ENCODE results near the gene CNGA3.

The CNGA3 gene

DNA sequence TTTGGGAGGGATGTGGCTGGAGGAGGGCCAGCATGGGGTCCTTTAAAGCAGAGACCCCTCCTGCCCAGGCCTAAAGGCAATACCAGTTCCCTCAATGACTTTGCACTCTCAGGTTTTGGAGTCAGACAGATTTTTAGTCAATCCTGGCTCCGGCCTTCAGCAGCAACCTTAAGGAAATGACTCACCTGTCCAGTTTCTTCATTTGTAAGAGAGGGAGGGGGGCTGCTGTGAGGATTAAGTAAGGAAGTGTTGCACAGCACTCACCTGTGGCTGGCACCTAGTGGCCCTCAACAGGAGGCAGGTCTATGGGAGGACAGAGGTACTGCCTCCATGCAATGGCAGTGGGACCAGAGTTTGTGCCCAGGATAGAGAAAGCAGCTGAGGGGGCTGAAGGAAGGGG, 13.7 kb downstream of the CNGA3 start:
- Histone ChIP-seq H3K9me3 (replicated peaks; ENCODE audit: low read length) (no peaks in the 10 kb centered on the region), H3K36me3 (ENCODE audit: insufficient read depth, low read length) (no peaks in the 10 kb centered on the region), H3K9ac (ENCODE audit: low read depth, low read length) (no peak overlapping the region), H3K4me3 (ENCODE audit: low read length) (no peak overlapping the region), H3K27me3 (ENCODE audit: control insufficient read depth, insufficient read depth, low read length) (peaks cover 11% of the 10 kb centered on the region), H3K4me2 (ENCODE audit: low read length) (no peak overlapping the region), H3K4me1 (ENCODE audit: control insufficient read depth, insufficient read depth, low read length) (no peaks in the 10 kb centered on the region)

DNA sequence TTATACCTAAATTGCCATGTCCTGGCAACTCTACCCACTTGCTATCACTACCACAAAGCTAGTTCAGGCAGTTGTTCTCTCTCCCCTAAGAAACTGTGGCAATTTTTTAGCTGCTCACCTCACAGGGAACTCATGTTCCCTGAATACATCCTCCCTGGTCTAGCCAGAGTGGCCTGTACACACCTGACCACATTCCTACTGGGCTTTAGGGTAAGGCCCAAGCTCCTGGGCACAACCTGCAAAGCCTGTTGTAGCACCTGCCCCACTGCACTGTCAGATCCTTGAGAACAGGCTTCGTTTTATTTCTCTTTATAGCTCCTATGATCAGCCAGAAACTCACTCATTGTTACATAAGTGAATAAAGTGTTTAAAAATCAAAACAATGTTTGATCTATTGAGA, 21.5 kb downstream of the CNGA3 start:
- Histone ChIP-seq H3K4me2 (ENCODE audit: low read length) (no peak overlapping the region), H3K4me3 (ENCODE audit: low read length) (no peak overlapping the region), H3K9ac (ENCODE audit: low read depth, low read length) (no peak overlapping the region), H3K36me3 (ENCODE audit: insufficient read depth, low read length) (no peaks in the 10 kb centered on the region), H3K9me3 (replicated peaks; ENCODE audit: low read length) (peaks cover 4% of the 10 kb centered on the region), H3K27me3 (ENCODE audit: control insufficient read depth, insufficient read depth, low read length) (peaks cover 15% of the 10 kb centered on the region), H3K4me1 (ENCODE audit: control insufficient read depth, insufficient read depth, low read length) (no peaks in the 10 kb centered on the region)

DNA sequence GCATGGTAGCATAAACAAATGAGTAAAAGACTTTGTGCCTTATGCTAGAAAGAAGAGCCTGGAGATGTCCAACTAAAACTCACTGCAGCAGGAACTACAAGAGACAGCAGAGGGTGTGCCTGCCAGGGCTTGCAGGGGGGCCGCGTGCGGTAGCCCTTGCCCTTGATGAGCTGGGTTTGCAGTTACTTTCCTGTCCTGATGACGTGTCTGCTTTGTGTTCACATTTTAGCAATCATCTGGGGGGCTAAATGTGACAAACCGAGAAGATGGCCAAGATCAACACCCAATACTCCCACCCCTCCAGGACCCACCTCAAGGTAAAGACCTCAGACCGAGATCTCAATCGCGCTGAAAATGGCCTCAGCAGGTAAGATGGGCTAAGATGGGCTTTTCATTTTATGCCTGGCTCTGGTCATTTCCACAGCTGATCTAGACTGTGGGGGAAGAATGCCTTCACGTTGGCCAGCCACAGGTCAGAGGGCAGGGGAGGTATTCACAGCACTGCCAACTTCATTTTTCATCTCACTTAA, 23.5 kb downstream of the CNGA3 start:
- Histone ChIP-seq H3K4me2 (ENCODE audit: low read length) (no peak overlapping the region), H3K27me3 (ENCODE audit: control insufficient read depth, insufficient read depth, low read length) (peaks cover 29% of the 10 kb centered on the region), H3K4me3 (ENCODE audit: low read length) (no peak overlapping the region), H3K36me3 (ENCODE audit: insufficient read depth, low read length) (no peaks in the 10 kb centered on the region), H3K4me1 (ENCODE audit: control insufficient read depth, insufficient read depth, low read length) (no peaks in the 10 kb centered on the region), H3K9me3 (replicated peaks; ENCODE audit: low read length) (peaks cover 4% of the 10 kb centered on the region), H3K9ac (ENCODE audit: low read depth, low read length) (no peak overlapping the region)

DNA sequence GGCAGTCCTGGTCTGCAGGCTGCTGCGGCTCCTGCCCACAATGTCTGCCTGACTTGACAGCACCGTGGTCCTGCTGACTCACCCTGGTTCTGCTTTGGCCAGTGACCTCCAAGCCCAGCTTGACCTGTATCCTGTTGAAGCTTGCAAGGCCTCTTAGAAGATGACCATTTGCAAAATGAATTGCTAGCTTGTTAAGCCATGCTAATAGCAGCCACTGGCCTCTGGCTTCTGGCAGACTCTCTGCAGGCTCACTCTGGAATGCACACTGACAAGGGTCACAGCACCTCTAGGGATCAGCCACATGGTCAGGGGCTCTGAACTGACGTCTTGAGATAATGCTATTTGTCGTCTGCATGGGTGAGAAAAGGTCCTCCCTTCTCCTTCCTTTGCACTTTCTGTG, 25.9 kb downstream of the CNGA3 start:
- peaks cover 4% of the 10 kb centered on the region for H3K9me3 ChIP-seq (replicated peaks; ENCODE audit: low read length)
- no peak overlapping the region for H3K4me2 ChIP-seq (ENCODE audit: low read length)
- H3K9ac ChIP-seq (ENCODE audit: low read depth, low read length) = no peak overlapping the region
- H3K36me3 ChIP-seq (ENCODE audit: insufficient read depth, low read length) = no peaks in the 10 kb centered on the region
- H3K27me3 ChIP-seq (ENCODE audit: control insufficient read depth, insufficient read depth, low read length) = peaks cover 37% of the 10 kb centered on the region
- no peak overlapping the region for H3K4me3 ChIP-seq (ENCODE audit: low read length)
- H3K4me1 ChIP-seq (ENCODE audit: control insufficient read depth, insufficient read depth, low read length) = no peaks in the 10 kb centered on the region

DNA sequence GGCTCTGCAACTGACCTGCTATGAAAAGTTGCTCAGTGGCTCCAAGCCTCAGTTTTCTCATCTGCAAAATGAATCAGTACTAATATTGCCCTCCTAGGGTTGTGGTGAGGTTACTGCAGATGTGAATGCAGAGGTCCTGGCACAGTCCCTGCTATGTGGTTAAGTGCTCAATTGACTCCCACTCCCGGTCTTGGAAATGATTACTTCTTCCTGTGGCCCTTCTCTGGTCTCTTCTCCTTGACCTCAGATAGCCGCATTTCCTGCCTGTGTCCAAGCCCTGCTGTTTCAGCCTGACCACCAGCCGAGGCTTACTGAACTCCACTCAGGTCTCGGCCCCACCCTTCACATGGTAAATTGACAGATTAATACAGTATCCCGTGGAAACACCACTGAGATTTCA, 26.3 kb downstream of the CNGA3 start:
- H3K4me2 ChIP-seq (ENCODE audit: low read length) = no peak overlapping the region
- no peak overlapping the region for H3K4me3 ChIP-seq (ENCODE audit: low read length)
- H3K9ac ChIP-seq (ENCODE audit: low read depth, low read length) = no peak overlapping the region
- no peaks in the 10 kb centered on the region for H3K36me3 ChIP-seq (ENCODE audit: insufficient read depth, low read length)
- H3K4me1 ChIP-seq (ENCODE audit: control insufficient read depth, insufficient read depth, low read length) = no peaks in the 10 kb centered on the region
- H3K9me3 ChIP-seq (replicated peaks; ENCODE audit: low read length) = peaks cover 4% of the 10 kb centered on the region
- H3K27me3 ChIP-seq (ENCODE audit: control insufficient read depth, insufficient read depth, low read length) = peaks cover 42% of the 10 kb centered on the region

DNA sequence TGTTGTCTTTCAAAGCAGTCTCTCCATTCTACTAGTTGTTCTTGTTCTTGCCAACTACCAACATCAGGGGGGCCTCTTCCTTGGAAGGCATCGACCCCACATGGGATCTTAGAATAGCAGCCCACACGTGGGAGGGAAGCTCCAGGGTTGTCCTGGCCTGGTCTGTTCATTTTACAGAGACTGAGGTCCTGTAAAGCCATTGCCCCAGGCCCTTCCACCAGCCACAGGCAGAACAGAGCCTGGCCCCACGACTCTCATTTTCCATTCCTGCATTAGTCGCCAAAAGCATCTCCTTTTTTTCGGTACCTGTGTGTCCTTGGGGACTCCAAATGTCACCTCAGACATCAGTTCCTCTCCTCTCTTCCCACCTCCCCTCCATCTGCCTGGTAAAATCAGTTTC, 28.0 kb downstream of the CNGA3 start:
- H3K27me3 ChIP-seq (ENCODE audit: control insufficient read depth, insufficient read depth, low read length) = peaks cover 51% of the 10 kb centered on the region
- no peaks in the 10 kb centered on the region for H3K9me3 ChIP-seq (replicated peaks; ENCODE audit: low read length)
- H3K4me3 ChIP-seq (ENCODE audit: low read length) = no peak overlapping the region
- peaks cover 7% of the 10 kb centered on the region for H3K4me1 ChIP-seq (ENCODE audit: control insufficient read depth, insufficient read depth, low read length)
- H3K9ac ChIP-seq (ENCODE audit: low read depth, low read length) = no peak overlapping the region
- H3K36me3 ChIP-seq (ENCODE audit: insufficient read depth, low read length) = no peaks in the 10 kb centered on the region
- no peak overlapping the region for H3K4me2 ChIP-seq (ENCODE audit: low read length)

DNA sequence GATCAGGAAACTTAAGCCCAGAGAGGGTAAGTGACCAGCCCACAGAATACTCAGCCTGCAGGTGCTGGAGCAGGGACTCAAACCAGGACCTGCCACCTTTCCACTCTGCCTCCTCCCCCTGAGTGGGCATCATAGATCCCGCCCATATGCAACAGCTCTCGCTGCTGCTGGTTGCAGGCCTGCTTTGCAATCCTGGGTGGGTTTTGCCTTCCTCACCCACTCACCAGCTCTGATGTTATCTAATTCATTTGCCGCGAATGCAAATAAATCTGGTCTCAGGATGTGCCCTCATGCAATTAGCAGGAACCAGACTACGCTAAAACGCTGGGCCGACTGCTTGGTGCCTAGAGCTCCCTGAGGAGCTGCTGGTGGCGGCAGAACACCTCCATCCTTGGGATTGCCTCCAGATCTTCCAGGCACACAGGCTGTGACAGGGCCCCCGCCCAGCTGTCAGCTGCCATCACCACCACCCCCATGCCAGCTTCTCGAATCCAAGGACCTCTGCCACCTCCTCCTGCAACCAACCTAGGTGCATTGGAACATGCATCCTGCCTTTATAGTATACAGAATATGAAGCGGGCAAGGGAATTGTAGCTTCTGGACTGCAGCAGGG, 28.8 kb downstream of the CNGA3 start:
- Histone ChIP-seq H3K9me3 (replicated peaks; ENCODE audit: low read length) (no peaks in the 10 kb centered on the region), H3K27me3 (ENCODE audit: control insufficient read depth, insufficient read depth, low read length) (peaks cover 55% of the 10 kb centered on the region)

DNA sequence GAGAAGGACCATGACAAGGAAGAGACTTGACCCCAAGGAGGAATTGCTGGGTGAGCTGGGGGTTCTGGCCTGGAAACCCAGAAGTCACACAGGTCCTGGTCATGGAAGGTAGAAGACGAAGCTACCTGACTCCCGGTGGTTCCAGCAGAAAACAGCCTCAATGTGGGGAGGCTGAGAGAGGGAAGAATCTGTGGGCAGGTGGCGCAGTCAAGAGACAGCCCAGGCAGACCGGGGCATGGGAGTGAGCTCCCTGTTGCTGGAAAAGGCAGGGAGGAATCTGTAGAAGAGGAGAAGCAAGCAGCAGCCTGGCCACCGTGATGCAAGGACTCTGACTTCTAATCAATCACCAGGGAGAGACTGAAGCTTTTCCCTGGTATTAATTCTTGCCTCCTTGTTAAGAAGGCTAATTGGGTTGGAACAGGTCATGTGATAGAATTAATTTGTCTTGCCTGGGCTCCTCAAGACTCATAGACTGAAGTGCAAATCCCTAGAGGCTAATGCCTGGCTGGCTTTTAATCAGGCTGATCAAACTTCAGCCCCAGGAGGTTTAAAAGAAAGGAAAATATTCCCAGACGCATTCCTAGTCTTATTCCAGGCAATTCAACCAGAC, 30.1 kb downstream of the CNGA3 start:
- Histone ChIP-seq H3K9ac (ENCODE audit: low read depth, low read length) (no peak overlapping the region), H3K4me2 (ENCODE audit: low read length) (no peak overlapping the region), H3K9me3 (replicated peaks; ENCODE audit: low read length) (no peaks in the 10 kb centered on the region), H3K27me3 (ENCODE audit: control insufficient read depth, insufficient read depth, low read length) (peaks cover 57% of the 10 kb centered on the region), H3K36me3 (ENCODE audit: insufficient read depth, low read length) (no peaks in the 10 kb centered on the region), H3K4me1 (ENCODE audit: control insufficient read depth, insufficient read depth, low read length) (peaks cover 10% of the 10 kb centered on the region), H3K4me3 (ENCODE audit: low read length) (no peak overlapping the region)

More for the DNA sequence above, 28.8 kb downstream of the CNGA3 start:
- Histone ChIP-seq H3K36me3 (ENCODE audit: insufficient read depth, low read length) (no peaks in the 10 kb centered on the region), H3K4me3 (ENCODE audit: low read length) (no peak overlapping the region), H3K4me1 (ENCODE audit: control insufficient read depth, insufficient read depth, low read length) (peaks cover 10% of the 10 kb centered on the region), H3K4me2 (ENCODE audit: low read length) (no peak overlapping the region), H3K9ac (ENCODE audit: low read depth, low read length) (no peak overlapping the region)

DNA sequence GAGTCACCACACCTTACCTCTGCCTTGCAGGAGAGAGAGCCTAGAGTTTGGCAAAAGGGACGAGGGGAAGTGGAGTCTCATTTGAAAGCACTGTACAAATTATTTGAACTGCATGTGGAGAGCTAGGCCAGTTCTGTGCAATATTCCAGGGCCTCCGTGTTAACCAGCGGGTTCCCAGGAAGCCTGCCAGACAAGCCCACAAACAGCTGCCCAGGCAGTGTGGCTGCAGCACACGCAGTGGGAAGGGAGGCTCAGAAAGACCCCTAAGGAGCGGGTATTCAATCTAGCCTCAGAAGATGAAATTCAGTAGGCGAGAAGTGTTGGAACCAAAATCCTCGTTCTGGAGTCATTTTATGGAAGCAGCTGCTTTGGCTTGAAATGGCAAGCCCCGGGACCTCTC, 30.7 kb downstream of the CNGA3 start:
- H3K27me3 ChIP-seq (ENCODE audit: control insufficient read depth, insufficient read depth, low read length) = peaks cover 53% of the 10 kb centered on the region
- no peak overlapping the region for H3K4me3 ChIP-seq (ENCODE audit: low read length)
- no peaks in the 10 kb centered on the region for H3K9me3 ChIP-seq (replicated peaks; ENCODE audit: low read length)
- H3K4me1 ChIP-seq (ENCODE audit: control insufficient read depth, insufficient read depth, low read length) = peaks cover 10% of the 10 kb centered on the region
- no peak overlapping the region for H3K4me2 ChIP-seq (ENCODE audit: low read length)
- no peak overlapping the region for H3K9ac ChIP-seq (ENCODE audit: low read depth, low read length)
- H3K36me3 ChIP-seq (ENCODE audit: insufficient read depth, low read length) = no peaks in the 10 kb centered on the region

DNA sequence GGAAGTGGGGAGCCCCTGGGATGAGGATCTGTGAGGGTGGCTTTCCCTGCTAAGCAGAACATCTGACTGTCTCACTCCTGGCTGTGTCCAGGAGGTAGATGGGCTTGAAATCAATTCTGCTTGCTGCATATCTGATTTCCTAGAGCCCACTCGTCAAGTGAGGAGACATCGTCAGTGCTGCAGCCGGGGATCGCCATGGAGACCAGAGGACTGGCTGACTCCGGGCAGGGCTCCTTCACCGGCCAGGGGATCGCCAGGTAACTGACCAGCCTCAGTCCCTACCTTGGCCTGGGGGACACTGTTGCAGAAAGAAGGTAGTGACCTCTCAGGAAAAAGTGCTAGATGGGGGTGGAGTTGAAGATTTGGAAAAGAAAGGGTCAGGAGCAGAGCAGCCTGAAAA, 31.3 kb downstream of the CNGA3 start:
- Histone ChIP-seq H3K27me3 (ENCODE audit: control insufficient read depth, insufficient read depth, low read length) (peaks cover 47% of the 10 kb centered on the region), H3K36me3 (ENCODE audit: insufficient read depth, low read length) (no peaks in the 10 kb centered on the region), H3K4me1 (ENCODE audit: control insufficient read depth, insufficient read depth, low read length) (peaks cover 10% of the 10 kb centered on the region), H3K4me2 (ENCODE audit: low read length) (no peak overlapping the region), H3K4me3 (ENCODE audit: low read length) (no peak overlapping the region), H3K9ac (ENCODE audit: low read depth, low read length) (no peak overlapping the region), H3K9me3 (replicated peaks; ENCODE audit: low read length) (no peaks in the 10 kb centered on the region)

DNA sequence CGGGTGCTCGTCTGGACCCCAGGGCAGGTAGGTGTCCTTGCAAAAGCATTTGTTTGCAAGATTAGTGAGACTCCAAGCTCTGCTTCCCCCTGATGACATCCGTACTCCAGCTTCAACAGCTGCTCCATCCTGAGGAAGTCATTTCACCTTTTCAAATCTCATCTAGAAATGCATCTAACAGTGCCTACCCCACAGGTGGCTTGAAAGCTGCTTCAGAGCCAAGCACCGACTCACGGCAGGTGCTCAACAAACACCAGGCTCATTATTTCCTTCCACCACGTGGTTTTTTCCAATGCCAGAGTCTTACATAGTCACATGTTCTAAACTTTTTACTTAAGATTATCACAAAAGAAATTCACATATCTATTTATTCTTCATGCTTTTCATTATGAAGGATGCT, 31.9 kb downstream of the CNGA3 start:
- Histone ChIP-seq H3K4me3 (ENCODE audit: low read length) (no peak overlapping the region), H3K27me3 (ENCODE audit: control insufficient read depth, insufficient read depth, low read length) (peaks cover 41% of the 10 kb centered on the region), H3K36me3 (ENCODE audit: insufficient read depth, low read length) (no peaks in the 10 kb centered on the region), H3K4me1 (ENCODE audit: control insufficient read depth, insufficient read depth, low read length) (peaks cover 10% of the 10 kb centered on the region), H3K9ac (ENCODE audit: low read depth, low read length) (no peak overlapping the region), H3K9me3 (replicated peaks; ENCODE audit: low read length) (no peaks in the 10 kb centered on the region), H3K4me2 (ENCODE audit: low read length) (no peak overlapping the region)

DNA sequence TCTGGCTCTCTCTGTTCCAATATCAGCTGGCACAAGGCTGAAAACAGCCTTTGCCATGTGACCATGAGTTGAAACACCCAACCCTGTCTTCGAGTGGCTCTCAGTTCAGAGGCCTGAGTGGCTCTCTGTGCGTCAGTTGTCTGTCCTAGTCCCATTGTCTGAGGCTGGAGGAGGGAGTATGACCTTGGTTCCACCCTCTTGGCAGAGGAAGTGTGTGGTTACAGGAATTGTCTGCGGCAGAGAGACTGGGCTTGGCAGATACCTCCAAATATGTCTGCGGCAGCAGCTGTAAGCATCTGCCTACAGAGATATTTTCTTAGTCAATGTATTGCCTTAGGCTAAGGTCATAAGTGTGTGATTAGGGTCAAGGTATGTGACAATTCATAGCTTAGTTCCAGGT, 32.6 kb downstream of the CNGA3 start:
- H3K4me3 ChIP-seq (ENCODE audit: low read length) = no peak overlapping the region
- no peaks in the 10 kb centered on the region for H3K9me3 ChIP-seq (replicated peaks; ENCODE audit: low read length)
- peak overlapping the region; percentile 10 for H3K4me2 ChIP-seq (ENCODE audit: low read length)
- no peak overlapping the region for H3K9ac ChIP-seq (ENCODE audit: low read depth, low read length)
- H3K27me3 ChIP-seq (ENCODE audit: control insufficient read depth, insufficient read depth, low read length) = peaks cover 36% of the 10 kb centered on the region
- H3K4me1 ChIP-seq (ENCODE audit: control insufficient read depth, insufficient read depth, low read length) = peaks cover 10% of the 10 kb centered on the region
- H3K36me3 ChIP-seq (ENCODE audit: insufficient read depth, low read length) = no peaks in the 10 kb centered on the region
